B cell (primary cell): ENCODE results near the gene PABPN1. TPM values are rescaled to one million over a fixed set of nuclear protein-coding genes. Genes with fewer than 3 reads are reported as not detected.

Experiments used
- ATAC-seq: fragments of 200-7000 bp; cut with Tn5 transposase; one replicate; pipeline ENCODE4 v1.10.0; 2021; ENCODE audit warnings: low read depth, mild to moderate bottlenecking, moderate number of reproducible peaks, moderate library complexity
- CTCF ChIA-PET: fragments of 350-600 bp; sonication (Branson Sonifier 250); formaldehyde crosslinking; loops from one replicate; lab custom pipeline; 2021; ENCODE audit warnings: antibody characterized with exemption, inconsistent platforms; lab: Charles Lee
- POLR2A ChIA-PET: fragments of 350-600 bp; sonication (Branson Sonifier 250); formaldehyde crosslinking; loops from one replicate; lab custom pipeline; 2021; ENCODE audit warnings: antibody characterized with exemption; lab: Charles Lee
- DNase-seq: peaks from one replicate; pipeline ENCODE4 v3.0.0; 2013
- H2AFZ ChIP-seq: 2 replicates; pipeline ENCODE4 v1.6.1; 2012; ENCODE audit warnings: mild to moderate bottlenecking, low read depth, low read length; ENCODE audit not compliant: insufficient read depth, poor library complexity, severe bottlenecking
- H3K27ac ChIP-seq, 2 donors: 1 replicate in 1 of 2; 2 replicates in 1 of 2; pipeline ENCODE4 v1.5.1; 2012 to 2013; ENCODE audit warnings: low read length in 2 of 2, mild to moderate bottlenecking in 2 of 2, moderate library complexity in 1 of 2
- H3K27me3 ChIP-seq, 4 experiments: fragments of 200-600 bp in 1 of 4; sonication (generic) in 1 of 4; replicated peaks in 1 of 4; 1 replicate in 2 of 4; 2 replicates in 2 of 4; pipeline versions ENCODE4 v1.6.1 to v1.7.0; 2013 to 2016; ENCODE audit warnings: low read length in 3 of 4, mild to moderate bottlenecking in 2 of 4, mixed read lengths in 1 of 4, moderate library complexity in 1 of 4; ENCODE audit not compliant: insufficient read depth in 4 of 4, control insufficient read depth in 3 of 4; ENCODE audit errors: control extremely low read depth in 1 of 4
- H3K36me3 ChIP-seq, 2 experiments: replicated peaks in 1 of 2; 1 replicate in 1 of 2; 2 replicates in 1 of 2; pipeline versions ENCODE4 v1.6.1 to v1.7.1; 2013; ENCODE audit warnings: low read length in 1 of 2; ENCODE audit not compliant: insufficient read depth in 2 of 2, control insufficient read depth in 1 of 2; ENCODE audit errors: control extremely low read depth in 1 of 2, extremely low read depth in 1 of 2
- H3K4me1 ChIP-seq, 2 donors: fragments of 200-600 bp in 1 of 2; sonication (generic) in 1 of 2; 1 replicate in 1 of 2; 2 replicates in 1 of 2; pipeline versions ENCODE4 v1.5.1 to v1.6.1; 2013 to 2017; ENCODE audit warnings: low read length in 2 of 2; ENCODE audit not compliant: control insufficient read depth in 2 of 2, insufficient read depth in 2 of 2
- H3K4me2 ChIP-seq: replicated peaks from 2 replicates; pipeline ENCODE3; 2012; ENCODE audit warnings: mild to moderate bottlenecking, low read depth, low read length; ENCODE audit not compliant: poor library complexity, severe bottlenecking
- H3K4me3 ChIP-seq, 5 experiments: fragments of 200-600 bp in 1 of 5; sonication (generic) in 1 of 5; 1 replicate in 3 of 5; 2 replicates in 2 of 5; pipeline versions ENCODE4 v1.5.1 to v1.7.0; 2011 to 2016; ENCODE audit warnings: low read length in 4 of 5, mild to moderate bottlenecking in 4 of 5, low read depth in 2 of 5, control low read depth in 1 of 5, moderate library complexity in 1 of 5; ENCODE audit not compliant: insufficient read depth in 1 of 5; ENCODE audit errors: control extremely low read depth in 1 of 5, extremely low read depth in 1 of 5
- H3K79me2 ChIP-seq: fragments of 200-600 bp; sonication (generic); one replicate; pipeline ENCODE4 v1.6.0; 2016; ENCODE audit warnings: low read length; ENCODE audit not compliant: control insufficient read depth, insufficient read depth
- H3K9ac ChIP-seq: fragments of 200-600 bp; sonication (generic); 2 replicates; pipeline ENCODE4 v1.6.1; 2017; ENCODE audit warnings: mild to moderate bottlenecking, low read length, moderate library complexity
- H3K9me3 ChIP-seq, 3 donors: one replicate each; pipeline versions ENCODE4 v1.6.1 to v1.7.1; 2013; ENCODE audit warnings: low read length in 2 of 3; ENCODE audit not compliant: control insufficient read depth in 2 of 3, insufficient read depth in 1 of 3; ENCODE audit errors: control extremely low read depth in 1 of 3
- H4K20me1 ChIP-seq: 2 replicates; pipeline ENCODE4 v1.6.0; 2012; ENCODE audit warnings: mild to moderate bottlenecking, low read length; ENCODE audit not compliant: insufficient read depth, control insufficient read depth, poor library complexity, severe bottlenecking
- H3K27ac Mint-ChIP-seq: one replicate; pipeline ENCODE4 v1.8.0; 2021; ENCODE audit warnings: mixed read lengths
- H3K27me3 Mint-ChIP-seq: one replicate; pipeline ENCODE4 v1.8.0; 2021; ENCODE audit warnings: mixed read lengths
- H3K4me1 Mint-ChIP-seq: one replicate; pipeline ENCODE4 v1.8.0; 2021; ENCODE audit warnings: mixed read lengths
- H3K4me3 Mint-ChIP-seq: one replicate; pipeline ENCODE4 v1.8.0; 2021; ENCODE audit warnings: mixed read lengths
- H3K9me3 Mint-ChIP-seq: one replicate; pipeline ENCODE4 v1.8.0; 2022; ENCODE audit warnings: mixed read lengths; ENCODE audit not compliant: insufficient read depth
- EZH2 ChIP-seq: IDR thresholded peaks from 2 replicates; pipeline ENCODE4 v1.6.1; 2012; ENCODE audit warnings: borderline replicate concordance, low read depth, mild to moderate bottlenecking, moderate library complexity, low read length; ENCODE audit not compliant: insufficient read depth, poor library complexity, severe bottlenecking
- WGBS: methylation state at CpG from one replicate; pipeline ENCODE4 v1.1.5; 2013; ENCODE audit warnings: missing lambda C conversion rate; ENCODE audit not compliant: insufficient coverage; 5-methylcytosine and 5-hydroxymethylcytosine counted together
- intact Hi-C: fragments of 100-400 bp; cut with micrococcal nuclease; formaldehyde crosslinking; loops from one replicate; pipeline ENCODE4 v1.10.0; 2022
- polyA plus RNA-seq: library from polyadenylated mRNA; depleted of rRNA; stranded (reverse); fragments of >200 nt; gene quantifications from 2 replicates; pipeline ENCODE4 v1.2.3, GENCODE V29; 2012
- total RNA-seq, 2 donors: library from RNA; stranded (reverse); fragments of 120-200 nt in 1 of 2; gene quantifications; 1 replicate in 1 of 2; 2 replicates in 1 of 2; pipeline versions ENCODE4 v1.2.3 to v1.2.4, GENCODE V29; 2013 to 2022
- TF ChIP-seq, protein P1 (sequence below): fragments of 200-600 bp; IDR thresholded peaks from one replicate; pipeline ENCODE4 v1.8.0; 2022; ENCODE audit warnings: antibody characterized with exemption, mild to moderate bottlenecking

The PABPN1 gene
- total and polyA plus RNA-seq, 2 donors (not counting 1 experiment from before 2014, with no cell fraction given): 283 to 293 TPM

DNA sequence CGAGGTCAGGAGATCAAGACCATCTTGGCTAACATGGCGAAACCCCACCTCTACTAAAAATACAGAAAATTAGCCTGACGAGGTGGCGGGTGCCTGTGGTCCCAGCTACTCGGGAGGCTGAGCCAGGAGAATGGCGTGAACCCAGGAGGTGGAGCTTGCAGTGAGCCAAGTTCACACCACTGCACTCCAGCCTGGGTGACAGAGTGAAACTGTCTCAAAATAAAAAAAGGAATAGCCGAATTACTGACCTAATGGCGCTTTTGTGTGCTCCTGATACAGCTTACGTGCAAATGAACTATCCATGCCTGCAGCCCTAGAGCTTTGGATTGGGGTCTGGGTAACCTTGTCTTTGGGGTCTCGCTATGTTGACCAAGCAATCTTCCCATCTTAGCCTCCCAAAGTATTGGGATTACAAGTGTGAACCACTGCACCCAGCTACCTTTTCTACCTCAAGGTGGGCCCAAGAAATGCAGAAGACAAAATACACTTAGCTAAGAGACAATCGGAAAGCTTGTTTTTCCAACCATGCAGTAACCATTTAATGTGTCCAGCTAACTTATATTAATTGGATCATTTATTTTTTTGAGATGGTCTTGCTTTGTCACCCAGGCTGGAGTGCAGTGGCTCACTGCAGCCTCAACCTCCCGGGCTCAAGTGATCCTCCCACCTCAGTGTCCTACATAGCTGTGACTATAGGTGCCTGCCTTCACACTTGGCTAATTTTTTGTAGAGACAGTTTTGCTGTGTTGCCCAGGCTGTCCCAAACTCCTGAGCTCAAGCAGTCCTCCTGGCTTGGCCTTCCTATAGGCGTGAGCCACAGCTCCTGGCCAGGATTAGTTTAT lies 5.5 kb downstream of the PABPN1 start:
- peaks cover 15% of the 10 kb centered on the region for H3K79me2 ChIP-seq
- no peak for DNase-seq
- ChIA-PET POLR2A (no interaction called here), CTCF (interaction anchor here (0.6 to 4.0 kb wide), 21 partner anchors 8 to 1030 kb away, joined by 3 to 24 read pairs (median 4); partner anchors contain the start of genes AP1G2 and PPP1R3E)
- TF ChIP-seq, protein P1, sequence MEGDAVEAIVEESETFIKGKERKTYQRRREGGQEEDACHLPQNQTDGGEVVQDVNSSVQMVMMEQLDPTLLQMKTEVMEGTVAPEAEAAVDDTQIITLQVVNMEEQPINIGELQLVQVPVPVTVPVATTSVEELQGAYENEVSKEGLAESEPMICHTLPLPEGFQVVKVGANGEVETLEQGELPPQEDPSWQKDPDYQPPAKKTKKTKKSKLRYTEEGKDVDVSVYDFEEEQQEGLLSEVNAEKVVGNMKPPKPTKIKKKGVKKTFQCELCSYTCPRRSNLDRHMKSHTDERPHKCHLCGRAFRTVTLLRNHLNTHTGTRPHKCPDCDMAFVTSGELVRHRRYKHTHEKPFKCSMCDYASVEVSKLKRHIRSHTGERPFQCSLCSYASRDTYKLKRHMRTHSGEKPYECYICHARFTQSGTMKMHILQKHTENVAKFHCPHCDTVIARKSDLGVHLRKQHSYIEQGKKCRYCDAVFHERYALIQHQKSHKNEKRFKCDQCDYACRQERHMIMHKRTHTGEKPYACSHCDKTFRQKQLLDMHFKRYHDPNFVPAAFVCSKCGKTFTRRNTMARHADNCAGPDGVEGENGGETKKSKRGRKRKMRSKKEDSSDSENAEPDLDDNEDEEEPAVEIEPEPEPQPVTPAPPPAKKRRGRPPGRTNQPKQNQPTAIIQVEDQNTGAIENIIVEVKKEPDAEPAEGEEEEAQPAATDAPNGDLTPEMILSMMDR: no peak
- no peak for TF ChIP-seq EZH2
- H3K27me3 Mint-ChIP-seq: peaks cover 3% of the 10 kb centered on the region
- intact Hi-C loops: no loop called here
- H3K9me3 Mint-ChIP-seq: no peaks in the 10 kb centered on the region
- no peaks in the 10 kb centered on the region for H3K27me3 ChIP-seq
- peaks cover 7 to 32% of the 10 kb centered on the region in 2 experiments for H3K36me3 ChIP-seq
- no peak for ATAC-seq
- H3K9me3 ChIP-seq: no peaks in the 10 kb centered on the region
- H3K27ac ChIP-seq: no peak overlapping the region
- no peak overlapping the region for H3K4me3 Mint-ChIP-seq
- H2AFZ ChIP-seq: no peak overlapping the region
- H3K4me2 ChIP-seq: no peak overlapping the region
- H3K4me1 ChIP-seq: peaks cover 12 to 15% of the 10 kb centered on the region in 2 donors
- WGBS: 87% methylated on average over 9 of the region's 13 CpGs
- H3K4me1 Mint-ChIP-seq: peaks cover 20% of the 10 kb centered on the region
- H3K9ac ChIP-seq: no peak overlapping the region
- peaks cover 13% of the 10 kb centered on the region for H4K20me1 ChIP-seq
- no peak overlapping the region for H3K4me3 ChIP-seq
- H3K27ac Mint-ChIP-seq: no peak overlapping the region
